HEK293T (cell line): ENCODE results near the gene FCN1.

Source experiments
- CTCF ChIA-PET: fragments of 350-600 bp; formaldehyde crosslinking; extraction: SDS; loops from one replicate; lab custom pipeline; 2021; ENCODE audit warnings: antibody characterized with exemption, inconsistent platforms; lab: Yijun Ruan, JAX
- POLR2A ChIA-PET: fragments of 350-600 bp; formaldehyde crosslinking; extraction: SDS; loops from one replicate; lab custom pipeline; 2020; ENCODE audit warnings: antibody characterized with exemption, inconsistent platforms; lab: Yijun Ruan, JAX
- DNase-seq: peaks from one replicate; pipeline ENCODE4 v3.0.0; 2012; ENCODE audit warnings: mixed read lengths; ENCODE audit errors: extremely low spot score
- ARNT ChIP-seq: fragments of 450-650 bp; IDR thresholded peaks from 2 replicates; pipeline ENCODE4 v1.6.1; 2017; ENCODE audit warnings: mild to moderate bottlenecking
- BHLHE40 ChIP-seq: fragments of 450-650 bp; IDR thresholded peaks from 2 replicates; pipeline ENCODE4 v1.6.1; 2016; ENCODE audit warnings: mild to moderate bottlenecking, moderate library complexity, borderline replicate concordance
- CTBP1 ChIP-seq: fragments of 450-650 bp; IDR thresholded peaks from 2 replicates; pipeline ENCODE4 v1.6.1; 2016; ENCODE audit warnings: borderline replicate concordance
- ELF4 ChIP-seq: fragments of 450-650 bp; IDR thresholded peaks from 2 replicates; pipeline ENCODE4 v1.6.1; 2017; ENCODE audit warnings: antibody characterized with exemption
- FOXA1 ChIP-seq: fragments of 450-650 bp; IDR thresholded peaks from 2 replicates; pipeline ENCODE4 v1.6.1; 2016; ENCODE audit warnings: mild to moderate bottlenecking
- FOXK2 ChIP-seq: fragments of 450-650 bp; IDR thresholded peaks from 2 replicates; pipeline ENCODE4 v1.6.1; 2016; ENCODE audit warnings: mild to moderate bottlenecking
- FOXM1 ChIP-seq: fragments of 450-650 bp; IDR thresholded peaks from 2 replicates; pipeline ENCODE4 v1.6.1; 2017; ENCODE audit warnings: mild to moderate bottlenecking, borderline replicate concordance
- HDGF ChIP-seq: fragments of 450-650 bp; IDR thresholded peaks from 2 replicates; pipeline ENCODE4 v1.6.1; 2017; ENCODE audit warnings: antibody characterized with exemption, borderline replicate concordance
- L3MBTL2 ChIP-seq: fragments of 450-650 bp; conservative IDR thresholded peaks from 2 replicates; pipeline ENCODE4 v1.6.1; 2016; ENCODE audit warnings: mild to moderate bottlenecking
- LEF1 ChIP-seq: fragments of 450-650 bp; IDR thresholded peaks from 2 replicates; pipeline ENCODE4 v1.6.1; 2017; ENCODE audit warnings: mild to moderate bottlenecking, borderline replicate concordance
- NFRKB ChIP-seq: fragments of 450-650 bp; IDR thresholded peaks from 2 replicates; pipeline ENCODE4 v1.6.1; 2016; ENCODE audit warnings: mild to moderate bottlenecking, moderate library complexity
- PKNOX1 ChIP-seq: fragments of 450-650 bp; IDR thresholded peaks from 2 replicates; pipeline ENCODE4 v1.6.1; 2016
- SP1 ChIP-seq: fragments of 450-650 bp; IDR thresholded peaks from 2 replicates; pipeline ENCODE4 v1.6.1; 2017
- SUZ12 ChIP-seq: fragments of 450-650 bp; IDR thresholded peaks from 2 replicates; pipeline ENCODE4 v1.6.1; 2016; ENCODE audit warnings: mild to moderate bottlenecking
- TARDBP ChIP-seq: fragments of 450-650 bp; IDR thresholded peaks from 2 replicates; pipeline ENCODE4 v1.6.1; 2016
- ZNF384 ChIP-seq: fragments of 450-650 bp; IDR thresholded peaks from 2 replicates; pipeline ENCODE4 v1.6.1; 2016

FCN1 gene

GRCh38 chr9:134877541-134877940 is 40.2 kb downstream of the FCN1 start:
- CTCF ChIA-PET = no interaction called here
- no peak for DNase-seq
- TF ChIP-seq FOXA1 (no peak), FOXK2 (no peak), ZNF384 (no peak), SUZ12 (no peak), HDGF (no peak), BHLHE40 (no peak), L3MBTL2 (no peak)
- POLR2A ChIA-PET = no interaction called here

- DNase-seq = no peak
- POLR2A ChIA-PET = no interaction called here
These were observed 42.3 kb downstream of the FCN1 start for GRCh38 chr9:134875371-134875770.

GRCh38 chr9:134872482-134873231 is 45.1 kb downstream of the FCN1 start:
- no peak for TF ChIP-seq SP1
- POLR2A ChIA-PET = no interaction called here
- DNase-seq = no peak
- CTCF ChIA-PET = no interaction called here

More at GRCh38 chr9:134875371-134875770, 42.3 kb downstream of the FCN1 start:
- TF ChIP-seq L3MBTL2 = no peak
- no peak for TF ChIP-seq LEF1
- TF ChIP-seq TARDBP = no peak
- TF ChIP-seq SP1 = no peak
- TF ChIP-seq FOXK2 = no peak
- TF ChIP-seq ZNF384 = no peak
- TF ChIP-seq PKNOX1 = no peak
- TF ChIP-seq FOXM1 = no peak
- TF ChIP-seq CTBP1 = no peak
- no peak for TF ChIP-seq NFRKB
- no peak for TF ChIP-seq SUZ12
- TF ChIP-seq HDGF = no peak
- TF ChIP-seq FOXA1 = no peak
- TF ChIP-seq BHLHE40 = no peak
- no peak for TF ChIP-seq ELF4
- no peak for TF ChIP-seq ARNT
- CTCF ChIA-PET = no interaction called here

GRCh38 chr9:134871697-134872340 is 45.9 kb downstream of the FCN1 start:
- ChIA-PET CTCF (no interaction called here), POLR2A (no interaction called here)
- TF ChIP-seq CTBP1 (no peak), SP1 (no peak), L3MBTL2 (no peak), HDGF (no peak), FOXK2 (no peak), ZNF384 (no peak), NFRKB (no peak), LEF1 (no peak), TARDBP (no peak), ELF4 (no peak), FOXA1 (no peak), PKNOX1 (no peak), BHLHE40 (no peak), SUZ12 (no peak), ARNT (no peak), FOXM1 (no peak)
- no peak for DNase-seq

- ChIA-PET CTCF (no interaction called here), POLR2A (no interaction called here)
- no peak for DNase-seq
- TF ChIP-seq ELF4 = no peak
- TF ChIP-seq FOXM1 = no peak
- TF ChIP-seq L3MBTL2 = no peak
- TF ChIP-seq TARDBP = no peak
- no peak for TF ChIP-seq PKNOX1
- no peak for TF ChIP-seq ARNT
- no peak for TF ChIP-seq CTBP1
- no peak for TF ChIP-seq LEF1
- TF ChIP-seq NFRKB = no peak
- no peak for TF ChIP-seq FOXA1
- TF ChIP-seq ZNF384 = no peak
These were observed 46.7 kb downstream of the FCN1 start for GRCh38 chr9:134870746-134871662.

GRCh38 chr9:134870301-134870694 is 47.4 kb downstream of the FCN1 start:
- no peak for TF ChIP-seq HDGF
- no peak for TF ChIP-seq FOXK2
- TF ChIP-seq FOXA1 = no peak
- no peak for TF ChIP-seq SUZ12
- no peak for TF ChIP-seq BHLHE40
- no peak for TF ChIP-seq PKNOX1
- TF ChIP-seq TARDBP = no peak
- TF ChIP-seq L3MBTL2 = no peak
- no peak for TF ChIP-seq LEF1
- TF ChIP-seq SP1 = no peak
- POLR2A ChIA-PET = no interaction called here
- no peak for DNase-seq
- CTCF ChIA-PET = no interaction called here
